ENCODE measurements around the gene DNAH10. TPM values are rescaled to one million over a fixed set of nuclear protein-coding genes. Genes with fewer than 3 reads are reported as not detected.

DNAH10 gene
- total and polyA plus RNA-seq, 2 of the 4 experiments (the other 2 are of a cell fraction): 0.18 to 0.22 TPM

GRCh38 chr12:123960029-123960735 is 198.1 kb downstream of the DNAH10 start:
- Histone ChIP-seq H2BK5ac (ENCODE audit: low read depth, low read length, poor library complexity, severe bottlenecking) (no peak overlapping the region), H2AK9ac (replicated peaks; ENCODE audit: low read depth, low read length, poor library complexity) (no peak overlapping the region), H3K4me2 (ENCODE audit: low read depth, low read length) (no peak overlapping the region), H3K36me3 (ENCODE audit: control insufficient read depth, insufficient read depth, low read length) (no peaks in the 10 kb centered on the region; the same call in 1 of the 2 replicates), H3K27me3 (ENCODE audit: control insufficient read depth, insufficient read depth, low read length) (no peaks in the 10 kb centered on the region), H2BK120ac (ENCODE audit: low read depth, low read length) (no peak overlapping the region), H3K27ac (ENCODE audit: insufficient read depth, low read length) (no peak overlapping the region), H3K18ac (ENCODE audit: low read depth, low read length) (no peak overlapping the region), H4K20me1 (ENCODE audit: insufficient read depth, low read length) (peaks cover 3% of the 10 kb centered on the region; the same call in 1 of the 2 replicates), H3K23ac (ENCODE audit: low read depth, low read length) (no peak overlapping the region), H3K9me3 (ENCODE audit: control insufficient read depth, insufficient read depth, low read length) (no peaks in the 10 kb centered on the region), H4K5ac (ENCODE audit: low read depth, low read length) (no peak overlapping the region), H4K8ac (ENCODE audit: low read depth in 2 of 2, low read length in 2 of 2) (no peak overlapping the region), H4K91ac (ENCODE audit: insufficient read depth, low read depth, low read length) (no peak overlapping the region), H2AFZ (replicated peaks; ENCODE audit: low read length, poor library complexity) (no peak overlapping the region), H3K14ac (replicated peaks; ENCODE audit: low read depth, low read length) (no peak overlapping the region), H3K4ac (ENCODE audit: low read depth, low read length) (no peak overlapping the region), H3K4me3 (ENCODE audit: insufficient read depth, low read depth, low read length) (no peak overlapping the region), H2AK5ac (ENCODE audit: low read depth, low read length) (no peak overlapping the region), H3K56ac (ENCODE audit: extremely low read depth, insufficient read depth, low read length) (no peak overlapping the region), H3K9me1 (ENCODE audit: insufficient read depth, low read length) (peaks cover 6% of the 10 kb centered on the region; the same call in 1 of the 2 replicates), H2BK15ac (ENCODE audit: low read depth, low read length) (no peak overlapping the region), H3K4me1 (ENCODE audit: control insufficient read depth, insufficient read depth, low read length) (no peaks in the 10 kb centered on the region), H3K79me1 (ENCODE audit: low read depth in 1 of 2, low read length in 2 of 2) (peaks cover 22 to 61% of the 10 kb centered on the region in 2 experiments), H2BK20ac (ENCODE audit: low read depth, low read length) (no peak overlapping the region), H3K9ac (ENCODE audit: low read depth, low read length) (no peak overlapping the region)
- no peak for TF ChIP-seq ELK1 (IDR thresholded peaks at IDR 0.05; ENCODE audit: borderline replicate concordance, low read depth, low read length)
- TF ChIP-seq BHLHE40 (IDR thresholded peaks at IDR 0.05; ENCODE audit: low read depth, low read length): no peak
- no peak for DNase-seq
- BruUV-seq (replicated peaks): no TSS peak
- 94% methylated on average over 3 of the region's 9 CpGs; no CpG with 5 or more reads in 1 of the 2 experiments for WGBS, 2 experiments (ENCODE audit: extremely low coverage in 2 of 2, insufficient read length in 1 of 2)
- dilution Hi-C loops (cut with HindIII; ENCODE audit: low sequenced_read_pairs, unreplicated experiment) (no loop called here), intact Hi-C loops (cut with micrococcal nuclease) (no loop called here), in situ Hi-C loops (cut with MboI; ENCODE audit: low sequenced_read_pairs) (no loop called here)
- ChIA-PET CTCF (no interaction called here), POLR2A (ENCODE audit: unreplicated experiment) (no interaction called here)
- ATAC-seq (ENCODE audit: low read depth): no peak
